Effector memory CD4-positive, alpha-beta T cell (primary cell): ENCODE data around the gene RAB17.
"Not testable (repeated sequence)": the region's sequence is repeated elsewhere in the genome, so short reads cannot be mapped to it uniquely, and the experiment has no call there.

Experiments
- DNase-seq, 3 donors: peaks; one replicate each; pipeline ENCODE4 v3.0.0-alpha.2; 2020
- H3K27ac ChIP-seq: 2 replicates; pipeline ENCODE4 v1.7.0; 2013; ENCODE audit warnings: mild to moderate bottlenecking, low read length, moderate library complexity; ENCODE audit not compliant: insufficient read depth, poor library complexity, severe bottlenecking
- H3K27me3 ChIP-seq: replicated peaks from 2 replicates; pipeline ENCODE4 v1.7.0; 2013; ENCODE audit warnings: mild to moderate bottlenecking, low read length; ENCODE audit not compliant: insufficient read depth, control insufficient read depth, poor library complexity, severe bottlenecking
- H3K36me3 ChIP-seq: 2 replicates; pipeline ENCODE4 v1.7.0; 2013; ENCODE audit warnings: mild to moderate bottlenecking, low read length, moderate library complexity; ENCODE audit not compliant: control insufficient read depth, insufficient read depth
- H3K4me1 ChIP-seq: 2 replicates; pipeline ENCODE4 v1.7.0; 2013; ENCODE audit warnings: low read length, mild to moderate bottlenecking; ENCODE audit not compliant: control insufficient read depth, insufficient read depth, poor library complexity, severe bottlenecking
- H3K4me3 ChIP-seq: 2 replicates; pipeline ENCODE4 v1.7.0; 2013; ENCODE audit warnings: low read length, low read depth, mild to moderate bottlenecking; ENCODE audit not compliant: insufficient read depth, poor library complexity, severe bottlenecking
- H3K9me3 ChIP-seq: 2 replicates; pipeline ENCODE4 v1.7.0; 2013; ENCODE audit warnings: mild to moderate bottlenecking, low read length, moderate library complexity; ENCODE audit not compliant: control insufficient read depth

RAB17 gene

GRCh38 chr2:237599465-237600110 lies 9.1 kb upstream of the RAB17 start:
- H3K9me3 ChIP-seq: no peaks in the 10 kb centered on the region
- DNase-seq: no peak
- peaks cover 18% of the 10 kb centered on the region for H3K4me1 ChIP-seq
- H3K36me3 ChIP-seq: no peaks in the 10 kb centered on the region
- H3K27ac ChIP-seq: no peak overlapping the region
- no peak overlapping the region for H3K4me3 ChIP-seq
- no peaks in the 10 kb centered on the region for H3K27me3 ChIP-seq

DNA sequence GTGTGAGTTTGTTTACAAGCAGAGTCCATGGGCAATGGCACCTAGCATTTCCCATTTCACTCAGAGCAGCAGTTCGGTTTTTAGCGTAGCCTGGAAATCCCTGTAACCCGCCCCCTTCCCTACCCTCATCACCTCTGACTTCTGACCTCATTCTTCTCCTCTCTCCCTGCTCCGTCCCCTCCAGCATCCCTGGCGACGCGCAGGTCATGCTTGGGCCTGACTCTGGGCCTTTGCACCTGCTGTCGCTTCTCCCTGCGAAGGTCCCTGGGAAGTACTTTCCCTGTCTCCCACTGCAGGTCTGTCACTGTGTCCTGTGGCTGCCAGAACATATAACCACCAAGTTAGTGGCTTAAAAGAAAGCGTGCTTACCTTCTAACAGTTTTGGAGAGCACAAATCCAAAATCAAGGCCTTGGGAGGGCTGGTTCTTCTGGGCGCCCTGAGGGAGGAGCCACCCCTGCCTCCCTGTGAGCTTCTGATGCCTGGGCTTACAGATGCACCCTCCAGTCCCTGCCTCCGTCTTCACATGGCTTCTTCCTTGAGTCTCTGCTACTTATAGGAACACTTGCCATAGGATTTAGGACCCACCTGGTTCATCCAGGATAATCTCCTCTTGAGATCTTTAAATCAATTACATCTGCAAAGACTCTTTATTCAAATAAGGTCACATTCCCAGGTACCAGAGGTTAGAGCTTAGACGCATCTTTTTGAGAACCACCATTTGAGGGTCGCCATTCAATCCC lies 8.1 kb upstream of the RAB17 start:
- Histone ChIP-seq H3K36me3 (no peaks in the 10 kb centered on the region), H3K27ac (no peak overlapping the region), H3K27me3 (no peaks in the 10 kb centered on the region), H3K4me3 (no peak overlapping the region), H3K4me1 (peaks cover 9% of the 10 kb centered on the region), H3K9me3 (no peaks in the 10 kb centered on the region)
- DNase-seq: no peak

- Histone ChIP-seq H3K4me1 (no peaks in the 10 kb centered on the region), H3K27me3 (no peaks in the 10 kb centered on the region), H3K4me3 (no peak overlapping the region), H3K36me3 (no peaks in the 10 kb centered on the region), H3K9me3 (no peaks in the 10 kb centered on the region), H3K27ac (no peak overlapping the region)
- DNase-seq: no peak
Measured at GRCh38 chr2:237597196-237598145, 6.9 kb upstream of the RAB17 start.

DNA sequence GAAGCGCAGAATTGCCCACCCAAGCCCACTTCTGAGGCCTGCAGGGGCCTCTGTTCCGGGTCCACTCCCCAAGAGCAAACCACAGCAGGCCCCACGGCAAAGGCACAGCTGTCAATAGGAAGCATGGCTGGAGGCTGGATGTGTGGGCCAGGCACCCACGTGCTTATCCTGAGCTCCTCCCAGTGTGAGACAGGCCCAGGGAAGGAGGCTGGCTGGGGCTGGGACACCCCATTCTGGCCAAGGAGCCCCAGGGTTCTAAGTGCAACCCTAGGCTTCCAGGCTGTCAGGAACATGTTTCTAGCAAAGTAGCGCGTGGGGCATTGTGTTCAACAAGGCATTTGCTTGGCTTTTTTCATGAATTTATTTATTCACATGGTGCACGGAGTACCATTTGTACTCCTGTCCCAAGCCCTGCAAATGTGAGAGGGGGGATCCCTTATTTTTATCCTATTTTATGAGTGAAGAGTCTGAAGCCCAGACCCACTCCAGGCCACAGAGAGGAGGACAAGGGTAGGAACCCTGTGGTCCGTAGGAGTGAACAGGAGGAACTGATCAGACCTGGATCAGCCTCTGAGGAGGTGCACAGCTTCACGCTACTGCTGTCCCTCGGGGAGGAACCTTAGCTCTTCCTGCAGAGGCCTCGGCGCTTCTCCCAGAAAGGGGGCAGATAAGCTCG lies 6.1 kb upstream of the RAB17 start:
- no peaks in the 10 kb centered on the region for H3K9me3 ChIP-seq
- H3K4me1 ChIP-seq: peaks cover under 1% of the 10 kb centered on the region
- DNase-seq: no peak
- no peaks in the 10 kb centered on the region for H3K27me3 ChIP-seq
- no peak overlapping the region for H3K4me3 ChIP-seq
- no peaks in the 10 kb centered on the region for H3K36me3 ChIP-seq
- H3K27ac ChIP-seq: no peak overlapping the region

DNA sequence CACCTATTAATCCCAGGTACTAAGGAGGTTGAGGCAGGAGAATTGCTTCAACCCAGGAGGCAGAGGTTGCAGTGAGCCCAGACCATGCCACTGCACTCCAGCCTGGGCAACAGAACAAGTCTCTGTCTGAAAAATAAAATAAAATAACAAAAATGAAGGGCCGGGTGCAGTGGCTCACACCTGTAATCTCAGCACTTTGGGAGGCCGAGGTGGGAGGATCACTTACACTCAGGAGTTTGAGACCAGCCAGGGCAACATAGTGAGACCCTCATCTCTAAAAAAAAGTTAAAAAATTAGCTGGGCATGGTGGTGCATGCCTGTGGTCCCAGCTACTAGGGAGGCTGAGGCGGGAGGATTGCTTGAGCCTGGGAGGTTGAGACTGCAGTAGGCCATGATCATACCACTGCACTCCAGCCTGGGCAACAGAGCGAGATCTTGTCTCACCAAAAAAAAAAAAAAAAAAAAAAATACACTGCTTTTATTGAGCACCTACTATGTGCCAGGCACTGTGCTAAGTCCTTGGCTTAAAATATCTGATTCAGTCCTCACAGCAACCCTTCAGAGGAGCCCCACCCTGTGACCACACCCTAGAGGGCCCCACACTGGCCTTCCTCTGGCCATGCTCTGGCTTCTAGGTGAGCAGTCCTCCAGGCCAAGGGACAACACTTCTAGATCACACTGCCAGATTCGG lies 5.4 kb upstream of the RAB17 start:
- not testable (repeated sequence) for H3K4me3 ChIP-seq, H3K4me1 ChIP-seq, H3K9me3 ChIP-seq, H3K27me3 ChIP-seq, H3K27ac ChIP-seq, DNase-seq, H3K36me3 ChIP-seq

GRCh38 chr2:237594514-237594871 lies 4.0 kb upstream of the RAB17 start:
- Histone ChIP-seq H3K27me3 (no peaks in the 10 kb centered on the region), H3K4me3 (no peak overlapping the region), H3K36me3 (no peaks in the 10 kb centered on the region), H3K9me3 (no peaks in the 10 kb centered on the region), H3K4me1 (peaks cover 8% of the 10 kb centered on the region), H3K27ac (no peak overlapping the region)
- no peak for DNase-seq

- Histone ChIP-seq H3K36me3 (no peaks in the 10 kb centered on the region), H3K4me3 (no peak overlapping the region), H3K4me1 (peaks cover 8% of the 10 kb centered on the region), H3K9me3 (no peaks in the 10 kb centered on the region), H3K27me3 (no peaks in the 10 kb centered on the region), H3K27ac (no peak overlapping the region)
- DNase-seq: no peak
Measured at GRCh38 chr2:237593596-237594320, 3.2 kb upstream of the RAB17 start.

GRCh38 chr2:237593036-237593435 lies 2.5 kb upstream of the RAB17 start:
- Histone ChIP-seq H3K27ac (no peak overlapping the region), H3K4me3 (no peak overlapping the region), H3K4me1 (peaks cover 8% of the 10 kb centered on the region), H3K27me3 (no peaks in the 10 kb centered on the region), H3K9me3 (no peaks in the 10 kb centered on the region), H3K36me3 (no peaks in the 10 kb centered on the region)
- DNase-seq: no peak

DNA sequence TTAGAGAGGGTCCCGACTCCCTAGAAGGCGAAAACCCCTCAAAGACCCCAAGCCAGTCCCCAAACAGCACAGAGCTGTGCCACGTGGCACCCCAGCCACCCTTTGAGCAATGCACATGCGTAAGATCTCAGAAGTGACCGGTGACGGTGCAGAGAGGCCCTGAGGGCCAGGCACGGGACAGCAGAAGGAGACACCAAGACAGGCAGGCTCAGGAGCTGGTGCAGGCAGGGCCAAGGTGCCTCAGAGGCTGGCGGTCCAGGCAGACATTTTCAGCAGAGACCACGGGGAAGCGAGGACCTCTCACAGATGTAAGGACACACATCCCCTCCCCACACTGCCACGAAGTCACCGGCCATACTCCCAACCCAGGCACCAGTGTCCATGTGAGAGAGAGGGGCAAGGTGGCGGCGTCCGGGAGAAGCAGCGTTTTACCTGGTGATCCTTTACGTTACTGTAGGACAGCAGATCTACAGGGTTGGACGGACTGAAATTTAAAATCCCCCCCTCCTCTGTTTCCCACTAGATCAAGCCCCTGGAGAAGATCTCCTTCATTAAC lies 2.0 kb upstream of the RAB17 start:
- H3K27ac ChIP-seq: no peak overlapping the region
- no peaks in the 10 kb centered on the region for H3K36me3 ChIP-seq
- H3K4me3 ChIP-seq: no peak overlapping the region
- peaks cover 8% of the 10 kb centered on the region for H3K4me1 ChIP-seq
- no peak for DNase-seq
- H3K27me3 ChIP-seq: no peaks in the 10 kb centered on the region
- H3K9me3 ChIP-seq: no peaks in the 10 kb centered on the region
